ENCODE data around the gene SMAD4. TPM values are rescaled to one million over a fixed set of nuclear protein-coding genes. Genes with fewer than 3 reads are reported as not detected.

SMAD4 gene
- total and polyA plus RNA-seq, 2 of the 8 experiments (the other 6 are each of a cell fraction or from before 2014, with no cell fraction given) = 86.5 to 139 TPM

GRCh38 chr18:51132256-51132935, 102.4 kb downstream of the SMAD4 start:
- H3K23ac ChIP-seq (ENCODE audit: insufficient read length) = no peak overlapping the region
- H4K5ac ChIP-seq (ENCODE audit: insufficient read length, low read depth, low read length) = no peak overlapping the region
- H3K56ac ChIP-seq (replicated peaks; ENCODE audit: insufficient read length, low read depth, low read length) = no peak overlapping the region
- no peaks in the 10 kb centered on the region for H3K23me2 ChIP-seq (ENCODE audit: low read depth, low read length)
- no peaks in the 10 kb centered on the region for H3K79me2 ChIP-seq (ENCODE audit: control insufficient read depth in 1 of 2, insufficient read depth in 2 of 2, low read length in 2 of 2)
- no peaks in the 10 kb centered on the region for H3K27me3 ChIP-seq (replicated peaks in 1 of 4; ENCODE audit: control insufficient read depth in 3 of 4, extremely low read depth in 1 of 4, insufficient read depth in 3 of 4, low read length in 3 of 4)
- H3K4me1 ChIP-seq (replicated peaks in 1 of 4; ENCODE audit: control insufficient read depth in 3 of 4, insufficient read depth in 4 of 4, low read length in 3 of 4) = peaks cover 0 to 3% (median 0%) of the 10 kb centered on the region in 4 experiments; a peak in 1 of 7 replicates
- no peak overlapping the region for H3K4me3 ChIP-seq (ENCODE audit: extremely low read depth in 1 of 4, insufficient read depth in 2 of 4, low read depth in 3 of 4, low read length in 4 of 4)
- H2AK5ac ChIP-seq (ENCODE audit: low read depth, low read length) = no peak overlapping the region
- FAIRE-seq (no peak), DNase-seq (ENCODE audit: low read depth in 1 of 2, low spot score in 2 of 2) (no peak)
- WGBS, 2 experiments (ENCODE audit: extremely low coverage in 1 of 2, insufficient coverage in 1 of 2, insufficient read length in 1 of 2, insufficient replicate concordance in 2 of 2, low coverage in 1 of 2, low lambda C conversion rate in 2 of 2, missing lambda C conversion rate in 1 of 2) = 93% methylated on average over 6 of the region's 6 CpGs; no CpG with 5 or more reads in 1 of the 2 experiments
- H3K79me1 ChIP-seq (ENCODE audit: low read depth, low read length) = no peaks in the 10 kb centered on the region
- H2AFZ ChIP-seq (ENCODE audit: low read length) = no peak overlapping the region
- no peak overlapping the region for H4K91ac ChIP-seq (replicated peaks; ENCODE audit: insufficient read length, low read length)
- H3K27ac ChIP-seq (ENCODE audit: low read depth, low read length) = no peak overlapping the region
- no peak overlapping the region for H2BK120ac ChIP-seq (replicated peaks; ENCODE audit: low read depth, low read length)
- H3K4me2 ChIP-seq (ENCODE audit: insufficient read depth in 1 of 2, low read depth in 2 of 2, low read length in 2 of 2) = no peak overlapping the region
- H2BK12ac ChIP-seq (ENCODE audit: low read depth, low read length) = peak overlapping the region; percentile 75; the same call in 1 of the 2 replicates
- no peak overlapping the region for H3K4ac ChIP-seq (replicated peaks; ENCODE audit: insufficient read length, low read depth, low read length)
- ChIA-PET CTCF (ENCODE audit: partially characterized antibody) (interaction anchor here (1.1 to 2.3 kb wide), 5 partner anchors 9 to 66 kb away, joined by 3 to 11 read pairs (median 4); no protein-coding TSS in a partner anchor), POLR2A (ENCODE audit: partially characterized antibody) (no interaction called here)
- 0 out of 2 replicates have a peak overlapping the region, but pooled peaks have one; percentile 16 for H4K8ac ChIP-seq (ENCODE audit: extremely low read depth, insufficient read depth, low read length)
- H3K18ac ChIP-seq (ENCODE audit: extremely low read depth, low read length) = no peak overlapping the region
- no peaks in the 10 kb centered on the region for H3K36me3 ChIP-seq (ENCODE audit: control insufficient read depth in 2 of 4, insufficient read depth in 4 of 4, low read length in 3 of 4)
- no peaks in the 10 kb centered on the region for H3K9me3 ChIP-seq (ENCODE audit: insufficient read depth in 2 of 2, low read depth in 1 of 2, low read length in 1 of 2)
- no peak overlapping the region for H2BK20ac ChIP-seq (ENCODE audit: low read length)
- no peak overlapping the region for H2BK15ac ChIP-seq (ENCODE audit: low read length)
- H3K9ac ChIP-seq (replicated peaks in 1 of 4; ENCODE audit: extremely low read depth in 1 of 4, low read depth in 3 of 4, low read length in 3 of 4) = no peak overlapping the region
- no peaks in the 10 kb centered on the region for H4K20me1 ChIP-seq (replicated peaks in 1 of 2; ENCODE audit: control insufficient read depth in 1 of 2, insufficient read depth in 2 of 2, low read length in 2 of 2)
- H3K14ac ChIP-seq (ENCODE audit: insufficient read length) = no peak overlapping the region
- no peak overlapping the region for H2BK5ac ChIP-seq (ENCODE audit: low read depth, low read length)
- TF ChIP-seq SRF (IDR thresholded peaks at IDR 0.05; ENCODE audit: low read depth, low read length) = no peak
- TF ChIP-seq MAX (IDR thresholded peaks at IDR 0.05) = no peak
- TF ChIP-seq EP300 (IDR thresholded peaks at IDR 0.05; ENCODE audit: borderline replicate concordance in 1 of 2, low read depth in 2 of 2, low read length in 2 of 2) = no peak
- no peak for TF ChIP-seq KDM1A (IDR thresholded peaks at IDR 0.05; ENCODE audit: borderline replicate concordance, low read length)
- no peak for TF ChIP-seq RBBP5 (IDR thresholded peaks at IDR 0.05; ENCODE audit: borderline replicate concordance, low read depth, low read length)
- TF ChIP-seq CBX5 (IDR thresholded peaks at IDR 0.05; ENCODE audit: low read depth, low read length) = no peak
- no peak for TF ChIP-seq TEAD4 (IDR thresholded peaks at IDR 0.05; ENCODE audit: low read depth, low read length)
- no peak for TF ChIP-seq CHD1 (IDR thresholded peaks at IDR 0.05; ENCODE audit: low read depth, low read length)
- TF ChIP-seq FOSL1 (IDR thresholded peaks at IDR 0.05; ENCODE audit: insufficient read depth, low read depth, low read length) = no peak
- TF ChIP-seq SP4 (IDR thresholded peaks at IDR 0.05; ENCODE audit: low read length) = no peak
- TF ChIP-seq JUN (IDR thresholded peaks at IDR 0.05; ENCODE audit: low read depth, low read length) = no peak

All from H1 (cell line).